Esophagus squamous epithelium (tissue), 5 donors: ENCODE data around the gene ZNF532. TPM values are rescaled to one million over a fixed set of nuclear protein-coding genes. Genes with fewer than 3 reads are reported as not detected.

Experiments used
- DNase-seq: peaks from one replicate; lab custom pipeline; 2025; lab: John Stamatoyannopoulos, UW
- H3K27ac ChIP-seq, 4 donors: fragments of 200-600 bp; sonication (generic); one replicate each; pipeline ENCODE4 v1.5.1; 2016 to 2019; ENCODE audit warnings: mild to moderate bottlenecking in 1 of 4
- H3K27me3 ChIP-seq, 4 donors: fragments of 200-600 bp; sonication (generic); 1 replicate in 3 of 4; 2 replicates in 1 of 4; pipeline versions ENCODE4 v1.5.1 to v1.6.0; 2017 to 2021; ENCODE audit warnings: antibody characterized with exemption in 1 of 4
- H3K36me3 ChIP-seq, 3 donors: fragments of 200-600 bp; sonication (generic); one replicate each; pipeline ENCODE4 v1.5.1; 2016 to 2019
- H3K4me1 ChIP-seq, 3 donors: fragments of 200-600 bp; sonication (generic); one replicate each; pipeline ENCODE4 v1.5.1; 2017 to 2019
- H3K4me3 ChIP-seq, 4 donors: fragments of 200-600 bp; sonication (generic); 1 replicate in 3 of 4; 2 replicates in 1 of 4; pipeline ENCODE4 v1.5.1; 2016 to 2019; ENCODE audit warnings: mild to moderate bottlenecking in 2 of 4, moderate library complexity in 1 of 4
- H3K9me3 ChIP-seq, 3 donors: fragments of 200-600 bp; sonication (generic); one replicate each; pipeline ENCODE4 v1.5.1; 2016 to 2019
- CTCF ChIP-seq, 6 experiments: fragments of 450-650 bp in 4 of 6; fragments of 200-600 bp in 2 of 6; sonication (generic) in 2 of 6; IDR thresholded peaks; one replicate each; pipeline ENCODE4 v1.5.1; 2016 to 2019; ENCODE audit warnings: antibody characterized with exemption in 6 of 6, mild to moderate bottlenecking in 4 of 6, moderate library complexity in 4 of 6
- POLR2A ChIP-seq, 4 donors: fragments of 450-650 bp; IDR thresholded peaks; one replicate each; pipeline ENCODE4 v1.6.1; 2017; ENCODE audit warnings: antibody characterized with exemption in 4 of 4, mild to moderate bottlenecking in 4 of 4, moderate library complexity in 3 of 4
- WGBS, 2 donors: methylation state at CpG; one replicate each; pipeline ENCODE4 v1.1.5; 2018; 5-methylcytosine and 5-hydroxymethylcytosine counted together
- intact Hi-C: fragments of 100-400 bp; cut with DNase I; formaldehyde crosslinking; loops from one replicate; pipeline ENCODE4 v1.15.0; 2022
- total RNA-seq, 4 donors: library from RNA; depleted of rRNA; stranded (reverse); fragments of >200 nt; gene quantifications; one replicate each; pipeline ENCODE4 v1.1.0, GENCODE V29; 2016
- donor health status: DM: yes; HTN: yes; CAD: no.

ZNF532 gene
- total RNA-seq, 4 donors from 2014 or later: 30.7 to 52.3 (median 32.6) TPM

DNA sequence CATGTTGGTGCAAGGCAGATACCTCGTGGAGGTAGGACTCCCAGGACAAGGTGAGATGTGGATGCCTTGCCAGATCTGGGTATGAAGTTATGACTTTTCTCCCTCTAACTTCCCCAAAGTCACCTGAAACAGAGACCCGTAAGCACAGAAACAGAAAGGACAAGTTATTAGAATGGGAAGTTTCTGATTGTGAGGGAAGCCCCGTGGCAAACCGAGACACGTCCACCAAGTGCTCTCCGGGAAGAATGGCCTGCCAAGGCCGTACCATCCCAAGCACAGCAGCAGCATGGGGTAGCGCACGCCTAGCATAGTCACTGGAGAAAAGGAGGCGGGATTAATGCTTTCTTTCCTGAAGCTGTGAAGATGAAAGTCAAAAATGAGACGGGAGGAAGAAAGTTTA, 110.6 kb downstream of the ZNF532 start:
- peaks cover 6 to 45% (median 8%) of the 10 kb centered on the region in 3 donors for H3K36me3 ChIP-seq
- H3K27me3 ChIP-seq: no peaks in the 10 kb centered on the region
- H3K4me1 ChIP-seq: no peaks in the 10 kb centered on the region
- TF ChIP-seq POLR2A (IDR thresholded peaks at IDR 0.05) (no peak), CTCF (IDR thresholded peaks at IDR 0.05) (no peak)
- WGBS, 2 donors: 47 to 51% methylated on average over 11 of the region's 11 CpGs
- H3K9me3 ChIP-seq: no peaks in the 10 kb centered on the region
- no peak overlapping the region for H3K4me3 ChIP-seq
- peak overlapping the region in 2 of 4 donors; percentile 6 to 45 for H3K27ac ChIP-seq
- no peak for DNase-seq
- intact Hi-C loops: no loop called here

GRCh38 chr18:58975781-58976180, 111.1 kb downstream of the ZNF532 start:
- no peak for TF ChIP-seq CTCF (IDR thresholded peaks at IDR 0.05)
- TF ChIP-seq POLR2A (IDR thresholded peaks at IDR 0.05): no peak
- DNase-seq: no peak
- Histone ChIP-seq H3K27me3 (no peaks in the 10 kb centered on the region), H3K9me3 (no peaks in the 10 kb centered on the region), H3K4me3 (no peak overlapping the region), H3K4me1 (no peaks in the 10 kb centered on the region), H3K27ac (peak overlapping the region in 2 of 4 donors; percentile 6 to 45), H3K36me3 (peaks cover 6 to 45% (median 9%) of the 10 kb centered on the region in 3 donors)
- 49 to 56% methylated on average over 4 of the region's 4 CpGs for WGBS, 2 donors
- intact Hi-C loops: no loop called here

DNA sequence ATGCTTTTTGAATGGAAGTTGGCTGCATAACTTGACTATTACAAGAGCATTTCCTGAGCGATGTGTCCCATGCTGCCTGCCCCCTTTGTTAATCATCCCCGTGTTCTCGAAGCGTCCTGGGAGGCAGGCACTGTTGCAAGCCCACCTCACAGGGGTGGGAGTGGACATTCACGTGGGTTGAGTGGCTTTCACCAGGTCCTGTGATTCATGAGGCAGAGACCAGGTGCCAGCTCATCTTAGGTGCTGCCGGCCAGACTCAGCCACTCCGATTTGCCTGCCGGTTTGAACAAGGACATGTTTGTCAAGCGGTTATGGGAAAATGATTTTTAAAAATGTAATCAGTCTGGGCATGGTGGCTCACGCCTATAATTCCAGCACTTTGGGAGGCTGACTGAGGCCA, 112.5 kb downstream of the ZNF532 start:
- WGBS, 2 donors: 75 to 94% methylated on average over 4 to 10 of the region's 10 CpGs
- no peak overlapping the region for H3K27ac ChIP-seq
- H3K27me3 ChIP-seq: no peaks in the 10 kb centered on the region
- TF ChIP-seq POLR2A (IDR thresholded peaks at IDR 0.05) (no peak), CTCF (IDR thresholded peaks at IDR 0.05) (no peak)
- no peaks in the 10 kb centered on the region for H3K4me1 ChIP-seq
- intact Hi-C loops: no loop called here
- H3K4me3 ChIP-seq: no peak overlapping the region
- H3K9me3 ChIP-seq: no peaks in the 10 kb centered on the region
- DNase-seq: no peak
- H3K36me3 ChIP-seq: peaks cover 8 to 54% (median 20%) of the 10 kb centered on the region in 3 donors

DNA sequence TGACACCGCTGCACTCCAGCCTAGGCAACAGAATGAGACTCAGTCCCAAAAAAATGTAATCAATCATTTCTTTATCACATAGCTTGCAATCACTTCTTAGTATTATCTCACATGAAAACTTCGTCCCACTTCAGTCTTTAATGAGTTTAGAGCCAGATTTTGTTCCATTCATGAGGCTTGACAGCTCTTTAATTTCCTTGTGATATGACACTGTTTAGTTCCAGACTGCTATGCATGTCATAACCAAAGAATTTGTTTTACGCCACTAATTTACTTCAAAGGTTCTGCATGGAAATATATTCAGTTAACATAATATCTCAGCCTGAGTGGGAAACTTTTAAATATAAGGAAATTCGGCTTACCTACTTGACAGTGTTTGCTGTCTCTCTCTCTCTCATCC, 113.1 kb downstream of the ZNF532 start:
- intact Hi-C loops: no loop called here
- WGBS, 2 donors: 76% methylated on average over 4 of the region's 4 CpGs
- no peak for DNase-seq

GRCh38 chr18:58978916-58979315, 114.2 kb downstream of the ZNF532 start:
- H3K4me3 ChIP-seq: no peak overlapping the region
- DNase-seq: no peak
- intact Hi-C loops: no loop called here
- 94 to 95% methylated on average over 8 of the region's 8 CpGs for WGBS, 2 donors
- H3K4me1 ChIP-seq: no peaks in the 10 kb centered on the region
- peaks cover 10 to 61% (median 22%) of the 10 kb centered on the region in 3 donors for H3K36me3 ChIP-seq
- TF ChIP-seq POLR2A (IDR thresholded peaks at IDR 0.05) (no peak), CTCF (IDR thresholded peaks at IDR 0.05) (no peak)
- no peak overlapping the region for H3K27ac ChIP-seq
- no peaks in the 10 kb centered on the region for H3K27me3 ChIP-seq
- H3K9me3 ChIP-seq: no peaks in the 10 kb centered on the region

More for the DNA sequence above, 113.1 kb downstream of the ZNF532 start:
- H3K27me3 ChIP-seq: no peaks in the 10 kb centered on the region
- H3K4me3 ChIP-seq: no peak overlapping the region
- H3K9me3 ChIP-seq: no peaks in the 10 kb centered on the region
- peaks cover 10 to 54% (median 22%) of the 10 kb centered on the region in 3 donors for H3K36me3 ChIP-seq
- no peak for TF ChIP-seq CTCF (IDR thresholded peaks at IDR 0.05)
- H3K4me1 ChIP-seq: no peaks in the 10 kb centered on the region
- no peak overlapping the region for H3K27ac ChIP-seq
